GM21360 (cell line): Measurements from ENCODE around the gene C1QTNF9.
"Not testable (repeated sequence)": the region's sequence is repeated elsewhere in the genome, so short reads cannot be mapped to it uniquely, and the experiment has no call there.

ENCODE experiments used
- ATAC-seq: cut with Tn5 transposase; IDR thresholded peaks from one replicate; pipeline ENCODE4 v1.9.1; 2021; ENCODE audit warnings: mild to moderate bottlenecking, moderate library complexity; ENCODE audit not compliant: unreplicated experiment

Gene C1QTNF9

DNA sequence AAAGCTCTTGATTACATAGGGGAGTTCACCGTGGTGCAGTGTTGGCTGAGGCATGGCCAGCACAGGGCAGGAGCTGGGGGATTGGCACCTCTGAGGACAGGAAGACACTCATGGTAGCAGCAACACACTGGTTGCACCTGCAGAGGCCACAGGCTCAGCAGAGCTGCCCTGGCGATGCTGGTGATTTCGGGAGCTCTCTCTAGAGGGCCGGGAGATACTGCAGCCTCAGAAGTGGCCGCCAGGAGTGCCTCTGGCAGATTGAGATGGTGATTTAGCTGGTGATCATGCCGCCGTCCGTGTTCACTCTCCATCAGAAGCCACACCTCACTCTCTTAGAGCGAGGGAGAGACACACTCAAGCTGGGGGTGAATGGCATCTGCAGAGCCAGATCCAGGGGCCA is 49.9 kb downstream of the C1QTNF9 start:
- not testable (repeated sequence) for ATAC-seq

GRCh38 chr13:24360106-24360505 is 50.7 kb downstream of the C1QTNF9 start:
- no peak for ATAC-seq

DNA sequence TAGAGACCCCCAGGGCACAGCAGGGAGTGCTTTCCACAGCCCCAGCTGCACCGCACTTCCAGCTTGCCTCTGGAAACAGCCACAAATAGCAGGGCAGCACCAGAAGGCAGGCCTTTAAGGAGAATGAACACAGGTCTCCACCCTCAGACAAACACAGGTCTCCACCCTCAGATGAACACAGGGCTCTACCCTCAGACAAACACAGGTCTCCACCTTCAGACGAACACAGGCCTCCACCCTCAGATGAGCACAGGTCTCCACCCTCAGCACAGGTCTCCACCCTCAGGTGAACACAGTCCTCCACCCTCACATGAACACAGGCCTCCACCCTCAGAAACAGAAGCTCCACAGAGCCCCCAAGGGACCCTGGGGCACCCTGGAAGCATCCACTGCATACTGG is 51.7 kb downstream of the C1QTNF9 start:
- ATAC-seq: no peak

GRCh38 chr13:24361852-24362366 is 52.5 kb downstream of the C1QTNF9 start:
- no peak for ATAC-seq

DNA sequence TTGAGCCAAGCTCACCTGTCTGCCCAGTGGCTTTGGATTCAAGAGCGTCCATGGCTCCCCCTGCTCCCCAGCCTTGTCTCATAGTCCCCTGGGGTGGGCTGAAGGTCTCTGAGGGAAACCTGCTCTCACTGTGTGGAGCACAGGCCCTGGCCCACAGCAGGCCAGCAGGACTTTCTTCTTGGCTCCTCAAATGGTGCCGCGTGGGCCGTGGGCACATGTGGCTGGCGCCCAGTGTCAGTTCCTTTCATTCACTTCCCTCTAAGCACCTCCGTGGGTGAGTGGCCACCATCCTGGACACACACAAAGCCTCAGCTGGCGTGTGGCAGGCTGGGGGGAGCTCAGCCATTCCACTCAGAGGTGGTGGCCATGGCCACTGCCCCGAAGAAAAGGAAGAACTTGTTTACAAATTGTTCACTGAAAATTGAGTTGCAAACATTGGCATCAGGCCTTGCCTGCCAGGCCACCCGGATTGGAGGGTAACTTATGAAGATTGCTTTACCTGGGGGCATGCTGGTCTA is 53.1 kb downstream of the C1QTNF9 start:
- ATAC-seq: no peak

DNA sequence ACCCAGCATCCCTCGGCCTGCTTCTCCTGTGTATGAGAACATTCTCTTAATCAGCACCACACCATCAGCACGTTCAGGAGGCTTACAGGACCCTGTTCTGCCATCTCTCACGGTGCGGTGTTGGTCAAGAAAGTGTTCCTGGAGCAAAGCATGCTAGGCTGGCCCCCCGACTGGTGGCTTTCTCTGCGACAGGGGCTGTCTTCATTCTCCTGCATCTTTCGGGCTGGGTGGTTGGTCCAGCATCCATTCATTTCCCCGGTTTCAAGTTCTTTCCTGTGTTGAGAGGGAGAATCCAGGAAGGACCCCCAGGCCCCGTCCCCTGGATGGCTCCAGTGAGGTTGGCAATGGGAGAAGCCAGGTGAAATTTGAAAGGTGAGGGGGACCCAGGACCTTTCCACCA is 55.8 kb downstream of the C1QTNF9 start:
- no peak for ATAC-seq

- ATAC-seq: not testable (repeated sequence)
These were observed 56.9 kb downstream of the C1QTNF9 start for GRCh38 chr13:24366315-24366714.

DNA sequence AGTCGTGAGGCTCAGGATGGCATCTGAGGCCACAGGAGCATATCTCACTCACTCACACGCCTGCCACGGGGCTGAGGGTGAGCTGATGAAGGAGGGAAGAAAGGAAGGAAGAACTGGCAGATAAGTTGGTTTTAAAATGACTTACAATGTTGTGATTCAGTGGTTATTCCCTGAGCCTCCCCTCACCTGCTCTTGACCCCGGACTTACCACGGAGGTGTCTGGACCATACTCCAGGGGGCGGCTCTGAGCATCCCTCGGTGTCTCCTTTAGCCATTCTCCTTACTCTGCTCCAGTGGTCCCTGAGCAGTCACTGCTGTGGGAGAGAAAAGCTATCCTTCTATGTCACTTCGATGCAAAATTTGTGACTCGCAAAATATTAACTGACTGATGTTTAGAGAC is 61.9 kb downstream of the C1QTNF9 start:
- ATAC-seq: not testable (repeated sequence)
